HG02642 (cell line): Measurements from ENCODE around the gene PLCH1.
A peak's percentile ranks its signal among the peaks of the same experiment; 100 is the strongest.

Experiments
- ATAC-seq: cut with Tn5 transposase; IDR thresholded peaks from one replicate; pipeline ENCODE4 v1.9.1; 2021; ENCODE audit warnings: mild to moderate bottlenecking; ENCODE audit not compliant: unreplicated experiment, poor library complexity

Gene PLCH1

DNA sequence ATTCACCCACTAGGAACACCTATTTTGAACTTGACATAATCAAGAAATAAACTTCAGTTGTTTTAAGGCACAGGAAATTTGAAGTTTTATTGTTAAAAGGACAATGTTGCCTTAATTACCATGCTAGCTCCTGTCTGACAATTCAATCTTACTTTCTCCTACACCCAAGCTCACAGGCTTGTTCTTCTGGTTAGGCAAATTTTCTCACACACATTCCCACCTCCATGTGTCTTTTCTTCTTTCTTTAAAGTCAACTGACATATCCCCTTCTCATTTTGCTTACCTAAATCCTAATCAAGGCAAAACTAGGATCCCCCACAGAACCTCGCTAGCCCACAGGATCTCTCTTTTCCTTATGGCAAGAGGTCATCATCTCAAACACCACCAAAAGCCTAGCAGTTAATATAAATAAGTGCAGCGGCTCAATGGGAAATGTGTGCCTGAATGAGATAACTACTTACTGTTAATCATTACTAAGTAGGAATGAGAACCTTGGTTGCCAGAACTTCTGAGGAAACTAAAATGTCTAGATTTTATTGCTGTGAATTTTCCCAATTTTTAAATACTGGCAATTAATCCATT, 189.3 kb downstream of the PLCH1 start:
- no peak for ATAC-seq

DNA sequence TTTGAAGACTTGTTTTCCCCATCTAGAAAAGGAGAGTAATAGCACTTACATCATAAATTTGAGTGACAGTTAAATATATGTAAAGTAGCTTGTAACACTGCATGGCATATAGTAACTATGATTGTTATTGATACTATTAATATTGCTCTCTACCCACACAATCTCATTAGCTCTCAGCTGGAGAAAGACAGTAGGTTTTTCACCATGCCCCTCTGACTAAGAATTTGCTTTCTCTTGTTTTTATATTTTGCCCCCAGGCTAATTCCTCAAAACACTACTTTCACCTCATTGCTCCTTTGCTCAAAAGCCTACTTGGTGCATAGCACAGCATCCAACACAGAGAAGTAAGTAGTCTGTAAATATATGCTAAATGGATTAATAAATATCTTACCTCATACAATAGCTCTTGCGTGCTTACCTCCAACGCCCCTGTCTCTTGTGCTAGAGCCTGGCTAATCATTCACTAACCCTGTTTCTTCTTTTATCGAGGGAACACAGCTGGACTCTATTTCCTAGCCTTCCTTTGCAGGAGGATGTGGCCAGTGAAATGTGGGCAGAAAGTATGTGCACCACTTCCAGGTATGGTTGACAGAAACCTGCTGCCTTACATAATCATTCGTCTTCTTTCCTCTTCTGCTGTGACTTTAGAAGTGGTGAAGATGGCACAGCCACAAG, 190.0 kb downstream of the PLCH1 start:
- peak; percentile 85 for ATAC-seq

DNA sequence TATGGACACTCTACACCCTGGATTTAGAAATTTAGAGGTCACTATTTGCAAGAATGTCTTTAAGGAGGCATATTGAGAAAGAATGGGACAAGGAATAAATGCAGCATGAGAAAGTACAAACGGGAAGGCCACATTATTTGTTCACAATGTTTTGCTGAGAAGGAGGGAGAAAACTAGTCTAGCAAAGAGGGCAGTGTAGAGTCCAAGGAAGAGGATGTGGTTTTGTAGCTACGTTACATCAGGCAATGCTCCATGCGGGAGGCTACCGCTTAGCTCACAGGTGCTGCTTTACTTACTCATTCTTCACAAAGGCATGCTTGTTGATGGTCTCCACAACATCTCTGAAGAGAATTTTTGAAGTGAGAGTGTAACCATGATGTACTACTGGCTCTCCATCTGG, 191.1 kb downstream of the PLCH1 start:
- ATAC-seq, result peak; percentile 44

DNA sequence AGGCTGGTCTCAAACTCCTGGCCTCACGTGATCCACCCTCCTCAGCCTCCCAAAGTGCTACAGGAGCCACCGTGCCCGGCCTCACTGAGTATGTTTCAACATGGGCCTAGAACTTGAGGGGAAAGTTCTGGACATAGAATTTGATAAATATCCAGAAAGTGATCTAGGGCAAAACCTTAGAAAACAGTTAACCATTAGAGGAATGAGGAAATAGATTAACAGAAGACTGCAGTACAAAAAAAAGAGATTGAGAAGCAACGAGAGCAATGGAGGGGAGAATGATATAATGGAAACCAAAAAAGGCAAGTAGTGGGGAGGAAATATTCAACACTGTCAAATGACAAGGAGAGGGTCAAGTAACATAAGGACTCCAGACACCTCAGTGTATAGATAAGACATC, 191.5 kb downstream of the PLCH1 start:
- ATAC-seq, result no peak

DNA sequence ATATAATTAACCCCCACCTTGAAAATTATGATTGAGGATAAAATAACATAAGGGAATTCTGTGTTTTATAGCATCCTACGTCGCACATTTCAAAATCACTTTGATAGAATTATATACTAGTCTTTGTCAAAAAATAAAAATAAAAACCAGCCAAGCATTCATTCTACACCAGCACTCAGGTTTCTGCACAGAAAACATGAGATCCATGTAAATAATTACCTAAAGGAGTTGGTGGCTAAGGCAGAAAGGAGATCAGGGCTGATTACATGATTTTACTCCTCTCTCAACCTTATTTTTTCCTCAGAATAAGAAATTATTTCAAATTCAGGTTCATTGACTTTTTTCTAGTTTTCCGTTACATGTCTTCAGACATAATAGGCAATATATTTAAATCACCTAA, 194.5 kb downstream of the PLCH1 start:
- ATAC-seq, result no peak

DNA sequence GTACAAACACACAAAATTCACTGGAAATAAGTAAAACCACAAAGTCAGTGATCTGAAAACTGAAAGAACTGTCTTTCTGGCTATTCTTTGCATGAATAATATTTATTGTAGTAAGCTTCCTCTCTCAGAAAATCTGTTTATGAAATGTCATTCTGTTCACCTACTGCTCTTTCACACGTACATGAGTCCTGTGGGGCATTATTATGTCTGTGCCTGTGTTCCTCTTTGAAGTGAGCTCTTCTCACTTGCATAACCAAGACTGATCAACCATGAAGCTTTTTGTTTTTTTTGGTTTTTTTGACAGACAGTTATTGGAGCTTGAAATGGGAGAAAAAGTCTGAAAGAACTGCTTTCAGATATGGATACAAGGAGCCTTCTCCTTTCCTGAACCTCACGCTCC, 195.8 kb downstream of the PLCH1 start:
- peak; percentile 76 for ATAC-seq

DNA sequence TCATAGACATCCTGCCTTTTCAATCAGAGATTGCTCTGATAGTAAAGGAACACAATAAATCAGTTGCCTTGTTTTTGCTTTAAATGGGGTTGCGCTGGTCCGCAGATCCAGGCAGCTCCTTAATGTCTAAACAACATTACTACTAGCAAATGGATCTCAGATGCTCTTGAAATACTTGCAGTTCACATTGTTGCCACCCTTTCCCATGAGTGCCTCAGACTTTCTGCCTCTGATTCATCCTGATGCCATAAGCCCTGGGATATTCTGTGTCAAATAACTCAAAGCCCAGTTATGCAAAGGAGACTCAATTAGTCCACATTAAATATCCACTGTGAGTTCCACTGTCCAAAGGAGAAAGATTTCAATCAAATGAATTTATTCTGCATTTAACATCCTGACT, 196.7 kb downstream of the PLCH1 start:
- ATAC-seq, result no peak

DNA sequence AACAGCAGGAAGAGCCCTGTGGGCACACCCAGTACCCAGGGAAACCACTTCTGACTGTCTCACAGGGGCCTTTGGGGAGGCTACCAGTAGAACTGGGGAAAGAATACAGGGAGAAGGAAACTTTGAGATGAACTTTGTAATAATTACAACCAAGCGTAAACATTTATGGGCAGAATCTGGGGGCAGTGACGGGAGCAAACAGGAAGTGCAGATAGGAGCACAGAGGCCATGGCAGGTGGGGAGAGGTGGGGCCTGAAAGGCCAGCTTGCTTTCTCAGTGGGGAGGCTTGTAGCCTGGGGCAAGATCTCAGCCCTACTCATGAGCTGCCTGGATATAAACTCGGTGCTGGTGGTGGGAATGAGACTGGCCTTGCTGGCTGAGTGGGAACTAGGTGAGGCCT, 209.8 kb downstream of the PLCH1 start:
- no peak for ATAC-seq

DNA sequence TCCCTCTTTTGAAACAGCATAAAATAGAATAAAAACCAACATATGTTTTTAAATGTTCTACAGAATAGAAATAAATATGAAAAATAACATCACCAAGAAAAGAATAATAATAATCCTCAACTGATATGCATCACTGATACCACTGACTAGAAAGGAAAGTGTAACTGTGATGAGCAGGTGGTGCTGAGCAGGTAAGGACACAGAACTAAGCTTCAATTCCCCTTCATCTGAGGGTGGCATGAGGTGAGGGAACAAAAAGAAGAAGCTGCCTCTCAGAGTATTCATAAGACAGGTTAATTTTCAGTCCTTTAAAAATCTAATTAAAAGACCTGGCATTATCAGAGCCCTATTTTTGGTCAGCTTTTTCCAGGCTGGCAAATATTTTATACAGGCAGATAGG, 216.3 kb downstream of the PLCH1 start:
- ATAC-seq, result no peak

DNA sequence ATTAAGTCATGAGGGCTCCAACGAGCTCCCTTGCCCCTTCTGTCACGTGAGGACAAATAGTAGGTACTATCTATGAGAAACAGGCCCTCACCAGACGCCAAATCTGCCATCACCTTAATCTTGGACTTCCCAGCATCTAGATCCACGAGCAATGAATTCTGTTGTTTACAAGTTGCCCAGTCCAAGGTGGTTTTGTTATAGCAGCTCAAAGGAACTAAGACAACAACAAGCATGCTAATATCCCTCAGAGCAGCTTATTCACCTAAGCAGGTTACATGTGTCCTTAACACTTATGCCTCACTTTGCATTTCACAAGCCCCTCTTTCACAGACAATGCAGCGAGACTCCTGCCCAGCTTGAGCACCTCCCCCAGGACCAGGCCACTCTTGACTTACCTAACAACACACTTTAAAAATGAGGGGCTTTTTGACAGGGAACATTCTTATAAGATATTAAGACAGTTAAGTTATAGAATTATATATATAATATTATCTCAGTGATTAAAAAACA, 219.5 kb downstream of the PLCH1 start:
- ATAC-seq, result no peak

DNA sequence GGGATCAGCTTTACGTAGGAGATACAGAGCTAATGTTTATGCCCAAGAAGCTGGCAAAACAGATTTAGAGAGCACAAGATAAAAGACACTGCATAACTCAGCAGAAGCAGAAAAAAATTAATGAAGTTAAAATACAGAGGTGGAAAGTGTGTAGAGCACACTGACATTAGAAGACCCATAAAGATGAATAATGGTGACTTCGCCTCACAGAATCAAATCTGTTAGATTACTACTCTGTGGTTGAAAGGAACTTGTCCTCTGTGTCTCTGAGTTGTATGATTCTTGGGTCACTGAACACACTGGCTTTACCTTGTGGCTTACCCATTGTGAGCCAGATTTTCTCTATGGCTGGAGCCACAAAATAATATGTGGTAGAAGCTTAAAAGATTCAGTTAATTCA, 224.4 kb downstream of the PLCH1 start:
- ATAC-seq, result no peak

DNA sequence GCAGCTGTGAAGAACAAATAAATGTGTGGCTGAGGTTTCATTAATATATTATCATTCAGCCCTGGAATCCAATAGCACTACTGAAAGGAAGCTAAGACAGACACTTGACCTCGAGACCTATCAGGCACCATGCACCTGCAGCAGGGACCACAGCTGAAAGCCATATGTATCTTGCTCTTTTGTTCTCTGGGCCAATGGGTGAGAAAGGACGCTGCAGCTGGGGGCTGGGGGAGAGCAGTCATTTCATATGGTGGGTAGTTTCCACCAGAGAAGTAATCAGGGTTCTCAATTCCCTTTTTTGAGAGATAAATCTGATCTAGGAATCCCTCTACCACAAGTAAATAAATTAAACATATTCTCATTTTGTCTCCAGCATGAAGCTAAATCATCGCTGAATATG, 225.8 kb downstream of the PLCH1 start:
- peak; percentile 85 for ATAC-seq

DNA sequence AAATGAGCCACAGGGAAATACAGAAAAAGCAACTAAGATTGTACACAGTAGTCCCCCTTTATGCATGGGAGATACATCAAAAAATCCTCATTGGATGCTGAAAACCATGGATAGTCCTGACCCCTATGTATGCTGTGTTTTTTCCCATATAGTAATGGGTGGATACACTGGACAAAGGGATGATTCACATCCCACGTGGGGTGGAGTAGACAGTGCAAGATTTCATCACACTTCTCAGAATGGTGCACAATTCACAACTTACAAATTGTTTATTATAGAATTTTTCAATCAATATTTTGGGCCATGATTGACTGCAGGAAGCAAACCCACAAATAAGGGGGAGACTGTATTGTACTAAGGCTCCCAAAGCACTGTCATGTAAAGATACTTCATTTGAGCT, 227.0 kb downstream of the PLCH1 start:
- ATAC-seq, result no peak

DNA sequence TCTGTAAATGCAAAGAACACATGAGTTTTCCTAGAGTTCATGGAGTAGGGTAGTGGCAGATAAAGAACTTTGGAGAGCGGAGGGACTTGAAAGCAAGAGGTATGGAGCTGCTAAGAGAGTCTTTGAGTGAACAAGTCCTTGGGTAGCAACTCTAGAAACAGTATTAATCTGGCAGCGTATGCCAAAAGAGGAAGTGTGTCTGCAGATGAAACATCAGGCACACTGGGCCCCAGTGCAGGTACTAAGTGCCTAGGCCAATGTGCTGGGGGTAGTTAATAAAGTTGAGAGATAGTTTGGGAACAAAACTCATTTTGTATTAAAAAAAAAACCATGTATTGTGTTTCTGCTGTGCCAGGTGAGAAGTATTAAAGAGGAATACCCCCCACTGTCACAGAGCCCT, 228.4 kb downstream of the PLCH1 start:
- no peak for ATAC-seq

DNA sequence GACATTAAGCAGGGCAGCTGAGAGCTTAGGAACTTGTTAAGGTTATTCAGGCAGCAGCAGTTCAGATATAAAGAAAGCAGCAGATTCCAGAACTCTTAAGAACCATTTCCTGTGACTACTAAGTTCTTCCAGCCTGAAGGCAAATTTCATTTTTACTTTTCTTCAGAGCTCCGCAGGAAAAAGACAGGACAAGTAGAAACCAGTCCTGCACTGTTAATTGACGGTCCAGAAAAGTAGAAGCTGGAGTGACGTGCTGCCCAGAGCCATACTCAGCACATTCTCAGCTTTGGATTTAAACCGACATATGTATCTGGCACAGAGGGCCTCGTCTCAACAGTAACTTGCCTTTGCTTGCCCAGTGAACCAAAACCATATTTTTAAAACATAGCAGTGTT, 232.0 kb downstream of the PLCH1 start:
- no peak for ATAC-seq

DNA sequence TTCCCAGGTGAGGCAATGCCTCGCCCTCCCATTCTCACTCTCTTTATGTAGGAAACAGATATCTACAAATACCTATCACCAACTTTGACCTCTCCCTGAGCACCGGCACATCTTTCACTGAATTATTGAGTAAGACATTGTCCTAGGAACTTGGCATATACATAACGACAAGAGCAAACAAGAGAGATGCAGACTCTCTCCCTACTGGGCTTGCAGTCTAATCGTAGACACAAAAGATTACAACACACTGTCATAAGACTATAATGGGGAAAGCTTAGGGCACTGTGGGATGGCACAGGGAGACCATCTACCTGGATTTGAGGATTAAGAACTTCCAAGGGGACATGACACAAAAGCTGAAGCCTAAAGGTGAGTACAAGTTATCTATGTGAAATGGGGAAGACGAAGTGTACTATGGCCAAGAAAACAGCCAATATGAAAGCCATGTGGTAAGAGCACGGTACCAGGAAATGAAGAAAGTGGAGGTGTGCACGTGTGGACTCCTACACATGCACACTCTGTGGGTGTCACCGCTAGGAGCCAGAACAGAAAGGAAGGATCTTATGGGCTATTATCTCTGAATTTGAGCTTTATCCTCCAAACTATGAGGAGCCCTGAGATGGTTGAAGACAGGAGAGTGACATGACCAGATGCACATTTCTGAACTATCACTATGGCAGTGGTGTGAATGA, 232.6 kb downstream of the PLCH1 start:
- ATAC-seq, result no peak

DNA sequence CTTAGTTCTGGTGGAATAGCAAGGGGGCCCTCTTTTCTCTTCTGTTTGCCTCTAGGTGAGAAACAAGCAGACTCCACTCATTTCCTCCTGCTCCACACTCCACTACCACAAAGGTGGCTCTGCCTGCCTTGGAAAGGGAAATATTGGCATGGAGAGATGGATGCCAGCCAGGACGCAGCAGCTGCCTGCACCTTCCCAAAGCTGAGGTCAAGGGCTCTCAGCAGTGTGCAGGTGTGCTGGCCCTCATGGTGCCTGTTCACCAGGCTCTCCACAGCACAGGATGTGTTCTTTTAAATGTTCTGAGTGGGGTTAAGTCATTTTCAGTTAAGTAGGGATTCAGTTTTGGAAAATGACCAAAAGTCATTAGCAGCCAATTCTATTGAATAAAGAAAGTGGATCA, 240.2 kb downstream of the PLCH1 start:
- ATAC-seq, result no peak

DNA sequence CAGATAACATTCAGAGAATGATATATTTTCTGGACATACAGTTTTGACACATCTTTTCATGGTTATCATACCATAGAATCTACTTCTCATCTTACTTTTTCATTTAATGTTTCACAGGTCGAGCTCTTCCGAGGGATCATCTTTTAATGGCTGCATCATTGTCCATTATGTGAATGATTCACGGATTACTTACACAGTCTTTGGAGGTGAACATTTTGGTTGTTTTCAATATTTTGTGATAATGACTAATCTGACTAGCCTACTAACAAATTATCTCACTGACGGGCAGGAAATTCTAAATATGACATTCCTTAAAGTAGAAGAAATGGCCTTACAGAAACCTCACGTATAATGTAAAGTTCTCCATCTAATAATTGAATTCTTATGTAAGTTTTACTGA, 242.2 kb downstream of the PLCH1 start:
- no peak for ATAC-seq

DNA sequence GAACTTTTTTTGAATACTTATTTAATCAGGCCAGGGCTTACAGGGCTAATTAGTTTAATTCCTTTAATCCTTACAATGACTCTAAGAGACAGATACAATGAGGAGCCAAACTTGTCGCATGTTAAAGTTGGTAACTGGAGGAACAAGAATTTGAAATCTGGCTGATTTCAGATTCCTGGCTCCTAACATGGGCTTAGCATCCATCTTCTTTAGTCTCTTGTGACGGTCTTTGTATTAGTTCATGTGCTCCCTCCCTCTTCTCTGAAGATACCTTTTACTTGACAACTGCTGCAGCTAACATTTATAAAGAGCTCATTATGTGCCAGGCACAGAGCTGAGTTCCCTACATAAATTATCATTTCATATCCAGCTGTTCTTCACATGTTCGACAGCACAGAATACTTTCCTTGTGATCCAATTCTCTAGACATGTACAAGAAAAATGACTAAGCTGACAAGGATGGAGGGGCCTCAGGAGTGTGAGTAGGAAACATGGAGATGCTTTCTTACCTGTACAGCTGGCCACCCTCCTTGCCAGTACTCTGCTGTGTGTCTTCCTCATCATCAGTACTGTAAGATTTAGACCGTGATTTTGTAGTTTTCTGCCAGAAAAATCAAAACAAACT, 244.6 kb downstream of the PLCH1 start:
- no peak for ATAC-seq

DNA sequence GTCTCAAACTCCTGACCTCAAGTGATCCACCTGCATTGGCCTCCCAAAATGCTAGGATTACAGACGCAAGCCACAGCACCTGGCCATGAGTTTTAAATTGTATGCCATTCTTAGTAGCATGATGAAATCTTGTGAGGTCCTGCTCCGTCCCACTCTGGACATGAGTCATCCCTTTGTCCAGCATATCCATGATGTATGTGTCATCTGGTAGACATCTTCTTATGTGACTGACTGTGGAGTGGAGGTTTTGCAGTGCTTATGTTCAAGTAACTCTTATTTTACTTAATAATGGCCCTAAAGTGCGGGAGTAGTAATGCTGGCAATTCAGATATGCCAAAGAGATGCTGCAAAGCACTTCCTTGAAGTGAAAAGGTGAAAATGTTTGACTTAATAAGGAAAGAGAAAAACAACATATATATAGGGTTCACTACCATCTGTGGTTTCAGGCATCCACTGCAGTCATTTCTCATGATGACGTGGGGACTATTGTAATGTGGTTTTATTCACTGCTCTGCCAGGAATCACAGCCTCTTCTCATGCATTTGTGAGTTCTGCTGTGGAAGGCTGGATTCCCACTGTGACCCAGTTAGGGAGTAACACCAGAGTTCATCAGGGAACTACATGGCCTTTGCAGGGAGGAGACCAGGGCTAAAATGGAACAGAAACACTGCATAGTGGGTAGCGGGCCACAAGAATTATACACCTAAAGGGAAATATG, 246.8 kb downstream of the PLCH1 start:
- ATAC-seq, result no peak

DNA sequence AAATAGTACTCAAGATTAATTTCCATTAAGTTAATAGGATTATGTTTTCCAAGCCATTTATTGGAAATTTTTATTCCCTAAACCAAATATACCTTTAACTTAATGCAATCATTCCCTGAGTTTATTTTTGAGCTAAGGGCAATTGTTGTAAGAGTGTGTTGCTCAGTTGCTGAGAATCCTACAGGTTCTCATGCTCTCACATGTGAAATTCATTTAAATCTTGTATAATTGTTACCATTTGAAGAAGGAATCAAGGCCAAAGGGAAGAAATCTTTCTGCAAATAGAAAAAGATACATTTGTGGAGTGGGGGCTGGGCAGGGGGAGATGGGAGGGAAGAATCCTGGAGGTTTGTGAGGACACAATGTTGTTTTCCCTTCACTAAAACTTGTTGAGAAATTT, 248.7 kb downstream of the PLCH1 start:
- ATAC-seq, result no peak
